ENCODE results near the gene SNX17.

GRCh38 chr2:27376866-27377617, 6.6 kb downstream of the SNX17 start:
- TF ChIP-seq CTCF (conservative IDR thresholded peaks at IDR 0.05 in 1 of 2, IDR thresholded peaks at IDR 0.05 in 1 of 2; ENCODE audit: extremely low read depth in 1 of 2, insufficient read depth in 1 of 2, low read depth in 1 of 2, low read length in 2 of 2) (no peak), EZH2 (IDR thresholded peaks at IDR 0.05; ENCODE audit: borderline replicate concordance, low read length) (no peak)

Measured in mammary epithelial cell (primary cell).